GM21390 (cell line): ENCODE data around the gene NKX2-2.

ENCODE experiments used
- ATAC-seq: cut with Tn5 transposase; IDR thresholded peaks from one replicate; pipeline ENCODE4 v1.9.1; 2021; ENCODE audit not compliant: unreplicated experiment

The NKX2-2 gene

DNA sequence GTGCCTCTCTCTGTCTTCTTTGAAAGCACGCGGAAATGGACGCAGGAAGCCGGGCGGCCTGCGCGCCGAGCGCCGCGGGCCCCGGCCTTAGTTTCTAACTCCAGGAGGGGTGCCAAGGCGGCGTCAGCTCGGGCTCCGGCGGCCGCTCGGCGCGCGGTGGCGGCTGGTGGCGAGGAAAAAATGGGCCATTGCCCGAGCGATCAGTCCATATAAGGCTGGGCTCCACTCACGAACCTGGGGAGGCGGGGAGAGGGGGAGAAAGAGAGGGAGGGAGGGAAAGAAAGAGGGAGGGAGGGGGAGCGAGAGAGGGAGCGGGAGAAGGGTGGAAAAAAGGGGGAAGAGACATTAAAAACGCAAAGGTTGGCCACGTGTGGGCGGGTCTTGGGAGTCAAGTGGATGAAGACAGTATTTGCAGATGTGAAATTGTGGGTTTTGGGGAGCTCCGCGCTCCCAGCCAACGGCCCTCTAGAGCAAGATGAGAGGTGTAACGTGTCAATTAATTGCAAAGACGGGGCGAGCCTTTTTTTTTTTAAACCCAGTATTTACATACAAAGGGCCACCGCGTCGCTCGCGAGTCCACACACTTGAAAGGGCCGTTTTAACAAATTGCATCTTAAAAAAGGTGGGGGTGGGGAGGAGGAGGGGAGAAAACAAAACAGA is at the start of gene NKX2-2:
Gene NKX2-2, minus strand, starts transcription at position 184 of the 660 bp plus-strand sequence. CDS start 395 bp downstream, outside the sequence.
- ATAC-seq, result no peak

DNA sequence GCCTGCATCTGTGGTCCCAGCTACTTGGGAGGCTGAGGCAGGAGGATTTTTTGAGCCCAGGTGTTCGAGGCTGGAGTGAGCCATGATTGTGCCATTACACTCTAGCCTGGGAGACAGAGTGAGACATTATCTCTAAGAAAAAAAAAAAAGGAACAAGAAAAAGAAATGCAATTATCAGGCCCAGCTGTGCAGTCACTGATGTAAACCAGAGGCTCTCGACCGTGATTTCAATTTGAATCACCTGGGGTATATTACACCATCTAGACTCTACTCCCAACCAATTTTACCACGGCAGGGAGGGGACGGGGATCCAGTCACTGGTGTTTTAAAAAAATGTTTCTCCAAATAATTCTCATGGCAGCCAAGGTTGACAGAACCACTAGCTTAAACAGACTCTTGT is 48.8 kb upstream of the NKX2-2 start:
- no peak for ATAC-seq

DNA sequence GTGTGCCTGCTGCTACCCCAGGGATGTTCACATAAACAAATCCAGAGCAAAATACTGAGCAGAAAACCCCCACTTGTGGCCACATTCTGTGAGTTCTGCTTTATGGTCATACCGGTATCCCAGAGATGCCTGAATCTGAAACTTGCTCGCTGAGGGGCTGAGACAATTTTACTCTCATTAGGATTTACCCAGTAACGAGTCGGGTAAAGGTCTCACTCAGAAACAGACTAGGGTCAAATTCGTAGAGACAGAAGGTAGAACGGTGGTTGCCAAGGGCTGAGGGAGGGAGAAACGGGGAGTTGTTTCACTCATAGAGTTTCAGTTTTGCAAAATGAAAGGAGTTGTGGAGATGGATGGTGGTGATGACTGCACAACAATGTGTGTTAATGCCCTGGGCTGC is 45.4 kb upstream of the NKX2-2 start:
- peak; percentile 73 for ATAC-seq

DNA sequence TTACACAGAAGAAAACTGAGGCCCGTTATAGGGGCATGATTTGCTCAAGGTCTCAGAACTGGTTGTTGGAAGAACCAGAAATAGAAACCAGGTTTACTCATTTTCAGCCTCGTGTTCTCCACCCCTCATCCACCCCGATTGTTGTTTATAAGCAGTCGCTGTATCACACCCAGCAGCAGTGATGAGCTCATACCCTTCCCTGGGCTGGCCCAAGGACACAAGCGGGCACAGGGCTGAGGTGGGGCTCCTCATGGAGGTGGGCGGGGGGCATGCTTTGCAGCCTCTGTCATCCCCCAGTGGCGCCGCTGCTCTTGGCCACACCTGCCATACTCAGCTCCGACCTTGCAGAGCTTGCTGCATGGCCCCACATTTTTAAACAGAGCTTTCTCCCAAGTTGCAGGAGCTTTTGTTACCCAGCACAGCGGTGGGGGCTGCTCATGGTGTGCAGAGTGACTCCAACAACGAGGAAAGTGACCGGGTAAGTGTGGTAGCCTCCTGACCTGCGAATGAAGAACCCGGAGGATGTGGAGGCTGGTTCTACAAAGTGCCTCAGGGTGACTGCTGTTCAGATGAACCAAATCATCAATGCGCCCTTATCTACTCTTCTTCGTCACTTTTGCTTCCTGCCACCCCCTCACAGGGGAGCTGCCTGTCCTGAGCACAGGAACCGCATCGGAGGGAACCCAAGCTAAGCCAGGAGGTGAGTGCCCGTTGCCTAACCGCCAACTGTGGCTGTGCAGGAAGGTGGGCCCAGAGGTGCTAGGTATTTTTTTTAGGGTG is 43.6 kb upstream of the NKX2-2 start:
- no peak for ATAC-seq

DNA sequence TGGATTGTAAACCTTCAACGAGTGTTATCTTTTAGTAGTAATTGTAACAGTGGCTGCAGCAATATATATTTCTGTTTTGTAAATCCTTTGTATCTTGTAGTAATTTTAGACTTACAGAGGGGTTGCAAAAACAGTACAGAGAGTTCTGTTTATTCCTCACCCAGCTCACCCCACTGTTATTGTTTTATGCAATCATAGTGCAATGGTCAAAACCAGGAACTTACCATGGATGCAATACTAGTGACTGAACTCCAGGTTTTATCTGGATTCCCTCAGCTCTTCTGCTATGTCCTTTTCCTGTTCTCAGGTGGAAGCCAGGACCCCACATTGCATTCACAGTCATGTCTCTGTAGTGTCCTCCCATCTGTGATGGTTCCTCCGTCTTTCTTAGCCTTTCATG is 42.5 kb upstream of the NKX2-2 start:
- no peak for ATAC-seq

DNA sequence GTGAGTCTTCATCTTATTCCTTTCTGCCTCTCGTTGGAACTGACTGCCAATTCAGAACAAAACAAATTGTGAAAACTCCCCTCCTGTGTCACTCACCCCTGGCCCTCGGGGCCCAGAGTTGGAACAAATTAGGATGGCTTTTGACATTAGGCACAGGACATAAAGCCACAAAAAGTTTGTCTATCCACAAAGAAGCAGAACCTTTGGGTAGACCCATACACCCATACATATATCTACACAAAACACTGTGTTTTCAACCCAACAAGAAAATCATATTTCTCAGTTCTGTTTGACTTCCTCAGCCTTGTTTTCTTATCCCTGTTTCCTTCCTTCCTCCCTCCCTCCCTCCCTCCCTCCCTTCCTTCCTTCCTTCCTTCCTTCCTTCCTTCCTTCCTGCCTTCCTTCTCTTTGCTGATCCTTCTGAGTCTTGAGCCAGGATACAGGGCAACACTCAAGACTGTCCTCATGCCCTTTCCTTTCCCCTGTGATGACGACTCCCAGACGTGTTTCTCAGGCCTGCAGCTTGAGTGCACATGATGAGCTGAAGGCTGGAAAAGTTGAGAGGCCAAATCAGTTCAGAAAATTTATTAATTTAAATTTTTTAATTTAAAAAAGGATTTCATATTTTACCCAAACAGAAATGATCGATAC is 41.7 kb upstream of the NKX2-2 start:
- ATAC-seq, result no peak

DNA sequence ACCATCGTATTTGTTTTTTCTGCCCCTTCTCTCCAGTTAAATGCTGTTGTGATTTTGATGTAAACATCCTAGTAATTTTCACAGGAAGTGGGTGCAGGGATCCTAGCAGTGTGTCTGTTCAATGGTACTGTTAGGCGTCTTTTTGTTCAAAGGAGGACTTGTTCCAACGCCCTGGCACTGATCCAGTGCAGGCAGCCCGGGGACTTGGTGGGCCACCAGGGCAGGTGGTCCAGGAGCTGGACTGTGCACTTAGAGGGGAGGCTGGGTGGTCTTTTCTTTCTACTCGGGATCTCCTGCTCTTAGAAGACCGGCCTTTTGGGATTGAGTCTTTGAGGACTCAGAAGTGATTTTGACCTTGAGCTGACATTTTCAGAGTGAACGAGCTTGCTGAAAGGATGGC is 41.1 kb upstream of the NKX2-2 start:
- ATAC-seq, result no peak

DNA sequence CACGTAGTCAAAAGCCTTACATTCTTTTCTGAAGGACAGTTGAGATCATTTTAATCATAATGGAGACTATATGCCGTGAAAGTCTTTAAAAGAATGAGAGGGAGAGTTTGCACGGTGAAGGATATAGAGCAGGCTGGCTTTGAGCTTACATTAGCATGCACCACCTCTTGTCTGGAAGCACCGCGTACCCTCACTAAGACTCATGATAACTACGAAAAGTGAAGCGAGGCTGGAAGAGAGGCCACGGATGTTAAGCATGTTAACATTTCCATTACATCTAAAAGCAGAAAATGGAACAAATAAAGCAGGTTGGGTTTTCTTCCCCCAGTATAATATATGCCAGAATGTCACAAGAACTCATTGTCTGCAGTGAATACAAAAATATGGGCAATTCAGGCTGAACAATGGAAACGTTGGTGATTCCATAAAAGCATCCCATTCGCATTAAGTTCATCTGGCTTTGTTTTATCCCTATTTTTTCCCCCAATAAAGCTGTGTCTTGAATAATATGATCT is 40.6 kb upstream of the NKX2-2 start:
- ATAC-seq, result no peak

DNA sequence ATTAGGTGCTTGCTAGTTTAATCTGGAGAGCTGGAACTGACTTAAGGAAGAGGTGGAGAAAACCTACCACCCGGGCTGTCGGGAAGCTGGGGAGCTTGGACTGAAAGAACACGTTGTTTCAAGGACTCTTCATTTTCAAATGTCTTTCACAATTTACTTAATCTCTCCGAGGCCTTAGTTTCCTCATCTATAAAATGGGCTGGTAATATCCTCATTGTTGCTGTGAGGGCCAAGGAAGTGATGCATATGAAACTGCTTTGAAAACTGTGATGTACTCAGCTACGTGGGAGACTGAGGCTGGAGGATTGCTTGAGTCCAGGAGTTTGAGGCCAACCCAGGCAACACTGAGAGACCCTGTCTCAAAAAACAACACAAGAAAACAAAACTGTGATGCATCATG is 36.7 kb upstream of the NKX2-2 start:
- ATAC-seq, result no peak

DNA sequence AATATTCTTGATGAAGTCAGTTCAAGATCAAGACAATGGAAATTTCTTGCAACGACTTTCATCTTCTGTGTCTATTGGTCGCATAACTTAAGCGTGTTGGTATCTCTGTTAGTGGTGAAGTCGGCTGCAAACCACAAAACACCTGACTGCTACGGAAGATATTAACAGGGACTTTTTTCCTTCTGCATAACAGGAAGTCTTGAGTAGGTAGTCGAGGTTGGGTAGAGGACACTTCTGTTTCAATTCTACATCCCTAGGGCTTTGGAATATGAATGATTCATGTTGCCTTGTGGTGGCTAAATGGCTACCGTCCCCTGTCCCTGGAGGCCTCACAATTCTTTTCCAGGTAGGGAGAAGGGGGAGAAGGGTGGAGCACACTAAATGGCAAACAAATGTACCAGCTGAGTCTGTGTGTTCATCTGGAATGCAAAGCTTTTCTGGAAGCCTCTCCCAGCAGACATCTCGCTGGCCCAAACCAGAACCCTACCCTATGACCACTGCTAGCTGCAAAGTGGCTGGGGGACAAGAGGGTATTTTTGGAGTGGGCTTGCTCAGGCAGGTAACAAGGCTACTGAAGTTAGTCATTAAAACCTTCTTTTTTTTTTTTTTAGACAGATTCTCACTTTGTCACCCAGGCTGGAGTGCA is 34.6 kb upstream of the NKX2-2 start:
- no peak for ATAC-seq

DNA sequence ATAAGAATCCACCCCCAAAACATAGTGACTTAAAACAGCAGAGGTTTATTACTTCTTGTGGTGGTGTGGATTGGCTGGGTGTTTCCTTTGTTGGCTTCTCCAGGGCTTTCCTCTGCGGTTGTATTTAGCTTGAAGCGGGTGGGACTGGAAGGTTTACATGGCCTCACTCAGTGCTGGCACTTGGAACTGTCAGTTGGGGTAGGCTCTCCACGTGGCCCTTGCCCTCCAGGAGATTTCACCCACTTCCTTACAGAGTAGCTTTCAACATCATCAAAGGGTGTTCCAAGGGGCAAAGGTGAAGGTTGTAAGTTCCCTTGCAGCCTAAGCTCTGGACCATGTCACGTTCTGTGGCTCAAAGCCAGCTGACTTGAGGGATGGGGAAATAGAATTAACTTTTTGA is 32.5 kb upstream of the NKX2-2 start:
- ATAC-seq, result no peak

DNA sequence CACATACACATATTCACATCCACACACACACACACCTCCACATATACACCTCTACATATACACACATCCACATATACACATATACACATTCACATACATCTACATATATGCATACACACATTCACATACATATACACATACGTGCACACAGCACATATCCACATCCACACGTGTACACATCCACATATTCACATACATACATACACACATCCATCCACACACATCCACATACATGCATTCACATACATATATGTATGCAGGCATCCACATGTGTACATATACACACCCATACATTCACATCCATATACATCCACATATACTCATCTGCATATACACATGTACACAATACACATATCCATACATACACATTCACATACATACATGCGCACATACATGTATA is 25.6 kb upstream of the NKX2-2 start:
- no peak for ATAC-seq

DNA sequence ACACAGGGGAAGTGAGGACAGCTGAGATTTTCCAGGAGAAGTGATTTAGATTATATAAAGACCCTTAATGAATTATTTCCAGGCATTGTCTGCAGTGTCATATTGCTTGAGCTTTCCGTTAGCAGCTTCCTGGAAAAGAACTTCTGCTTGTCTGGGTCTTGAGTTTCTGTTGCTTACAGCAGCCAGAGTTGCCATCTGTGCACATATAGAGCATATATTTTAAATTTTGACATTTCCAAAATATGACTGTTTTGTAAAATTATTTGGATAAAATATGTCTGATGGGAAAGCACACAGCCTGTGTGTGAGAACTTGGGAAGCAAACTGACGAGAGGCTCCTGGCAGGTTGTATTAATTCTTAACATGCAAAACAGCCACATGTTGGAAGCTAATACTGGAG is 21.0 kb upstream of the NKX2-2 start:
- ATAC-seq, result no peak

DNA sequence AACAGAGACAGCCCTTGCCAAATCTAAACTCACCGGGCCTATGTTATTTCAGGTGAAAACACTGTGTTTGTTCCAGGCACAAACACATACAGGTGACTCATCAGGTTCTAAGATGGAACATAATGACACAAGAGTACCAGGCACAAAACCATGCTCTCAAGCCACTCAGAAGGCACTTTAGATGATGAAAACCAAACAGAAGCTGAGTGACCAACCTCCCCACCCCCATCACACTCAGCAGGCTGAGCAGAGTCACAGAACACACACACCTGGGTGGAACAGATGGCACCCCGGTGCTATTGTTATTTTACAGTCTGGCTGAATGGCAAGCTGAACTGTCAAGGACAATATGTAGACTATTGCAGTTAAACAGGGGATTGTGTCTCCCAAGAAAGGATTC is 20.6 kb upstream of the NKX2-2 start:
- no peak for ATAC-seq

DNA sequence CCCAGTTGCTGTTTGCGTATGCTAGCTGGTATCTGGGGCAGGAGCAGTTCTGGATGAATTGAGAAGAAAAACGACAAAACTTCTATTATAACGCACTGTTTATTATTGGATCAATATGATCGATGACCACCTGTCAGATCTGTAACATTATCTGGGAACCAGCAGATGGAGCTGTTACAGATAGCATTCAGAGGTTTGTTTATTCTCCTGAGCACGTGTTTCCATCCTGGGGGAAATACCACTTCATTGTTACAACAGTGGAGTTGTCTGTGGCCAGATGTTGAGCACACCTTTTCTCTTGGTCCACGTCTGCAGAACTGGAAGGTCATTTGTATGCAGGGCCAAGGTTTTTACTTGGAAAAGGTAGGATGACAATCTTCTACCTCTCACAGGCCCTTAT is 16.0 kb upstream of the NKX2-2 start:
- ATAC-seq, result no peak

DNA sequence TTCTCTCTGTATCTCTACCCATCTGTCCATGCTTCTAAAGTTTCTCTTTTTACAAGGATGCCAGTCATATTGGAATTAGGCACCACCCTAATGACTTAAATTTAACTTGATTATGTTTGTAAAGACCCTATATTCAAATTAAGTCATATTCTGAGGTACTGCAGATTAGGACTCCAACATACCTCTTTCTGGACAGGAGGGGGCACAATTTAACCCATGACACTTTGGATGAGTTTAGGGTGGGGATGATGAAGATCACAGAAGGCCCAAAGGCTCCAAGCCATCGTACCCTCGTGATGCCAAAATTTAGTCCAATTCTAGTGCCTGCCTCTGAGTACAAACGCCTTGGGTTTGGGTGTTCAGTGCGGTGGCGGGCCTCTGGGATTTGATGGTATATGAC is 15.0 kb upstream of the NKX2-2 start:
- ATAC-seq, result no peak

DNA sequence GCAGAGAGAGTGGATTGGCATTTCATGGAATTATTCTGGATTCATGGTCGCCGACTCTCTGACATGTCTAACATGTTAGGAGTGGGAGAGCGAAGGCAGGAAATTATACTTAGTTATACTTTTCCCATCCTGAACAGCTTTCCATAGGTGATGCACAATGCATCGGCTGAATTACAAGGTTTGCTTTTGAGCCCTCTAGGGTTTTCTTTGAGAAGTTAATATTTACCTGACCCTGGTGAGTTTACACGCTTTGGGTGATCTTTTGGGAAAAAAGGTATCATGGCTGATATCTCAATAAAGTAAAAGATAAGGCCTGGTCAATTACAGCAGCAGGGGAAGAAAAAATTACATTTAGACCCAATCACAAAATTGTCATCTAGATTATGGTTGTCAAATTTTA is 14.0 kb upstream of the NKX2-2 start:
- no peak for ATAC-seq

DNA sequence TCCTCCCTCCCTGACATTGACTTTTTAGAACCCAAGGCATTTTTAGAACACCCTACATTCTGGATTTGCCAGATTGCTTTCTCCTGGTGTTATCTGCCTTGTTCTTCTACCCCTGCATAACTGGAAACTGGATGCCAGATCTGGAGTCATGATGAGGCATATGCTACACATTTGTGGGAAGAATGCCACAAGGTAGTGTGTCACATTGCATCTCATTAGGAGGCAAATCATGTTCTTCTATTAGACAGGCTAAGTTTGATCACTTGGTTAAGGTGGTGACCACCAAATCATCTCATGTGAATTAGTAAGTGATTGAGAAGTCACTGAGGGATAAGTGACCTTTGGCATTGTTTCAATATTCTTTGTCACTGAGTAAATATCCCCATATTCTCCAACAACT is 12.9 kb upstream of the NKX2-2 start:
- no peak for ATAC-seq

DNA sequence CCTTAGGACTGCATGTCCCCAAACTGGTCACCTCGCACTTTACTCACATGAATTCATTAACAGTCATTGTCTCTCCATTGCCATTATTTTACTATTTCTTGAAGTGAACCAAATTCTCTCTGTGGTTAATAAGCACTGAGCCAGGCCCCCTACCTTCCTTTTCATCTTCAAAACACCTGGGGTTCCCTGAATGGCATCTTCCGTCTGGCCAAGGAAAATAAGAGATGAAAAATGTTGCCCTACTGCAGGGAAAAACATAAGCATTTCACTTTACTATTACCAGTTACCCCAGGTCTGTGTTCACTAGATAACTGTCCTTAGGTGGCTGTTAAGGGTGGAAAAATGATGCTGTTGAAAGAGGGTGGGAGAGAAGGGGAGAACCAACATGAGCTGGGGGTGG is 10.0 kb upstream of the NKX2-2 start:
- no peak for ATAC-seq

DNA sequence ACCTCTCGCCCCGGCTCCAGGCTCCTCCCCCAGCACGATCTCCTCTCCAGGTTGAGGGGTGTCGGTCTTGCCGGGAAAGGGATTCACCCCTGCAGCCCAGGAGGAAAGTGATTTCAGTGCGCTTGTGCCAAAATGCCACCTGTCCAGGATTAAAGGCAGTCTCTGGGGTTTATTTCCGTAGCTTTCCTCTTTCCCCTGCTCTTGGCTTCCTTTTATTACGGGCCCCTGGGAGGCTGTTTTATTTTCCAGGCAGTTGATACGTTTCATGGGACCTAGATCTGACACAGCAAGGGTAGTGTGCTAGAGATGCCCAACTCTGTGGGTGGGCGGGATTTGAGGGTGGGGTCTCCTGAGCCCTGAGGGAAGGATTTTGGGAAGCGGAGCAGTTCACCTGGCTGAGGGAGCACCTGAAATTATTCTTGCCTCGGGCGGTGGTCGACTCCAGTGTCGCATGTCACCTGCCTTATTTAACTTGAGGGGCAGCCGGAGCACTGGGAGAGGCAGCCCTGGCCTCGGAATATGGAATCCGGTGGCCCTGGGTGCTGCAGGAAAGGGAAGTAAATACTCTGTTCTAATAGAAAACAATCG is 9.5 kb upstream of the NKX2-2 start:
- no peak for ATAC-seq
